HL-60/S4 (cell line): ENCODE data around the gene RNF151.

Experiments used
- in situ Hi-C: fragments of 300-500 bp; cut with MboI; formaldehyde crosslinking; loops from 2 replicates; pipeline ENCODE4 v1.14.3; 2022; ENCODE audit warnings: low sequenced_read_pairs

The RNF151 gene

GRCh38 chr16:2005646-2006045 is 39.0 kb downstream of the RNF151 start:
- in situ Hi-C loops: loop anchor here (25.0 kb wide), 1 partner anchor 482 kb away; the partner anchor contains the start of gene TBC1D24

GRCh38 chr16:2006317-2006716 is 39.7 kb downstream of the RNF151 start:
- in situ Hi-C loops: loop anchor here (25.0 kb wide), 1 partner anchor 481 kb away; the partner anchor contains the start of gene TBC1D24

GRCh38 chr16:2007081-2007836 is 40.6 kb downstream of the RNF151 start:
- in situ Hi-C loops: loop anchor here (25.0 kb wide), 1 partner anchor 480 kb away; the partner anchor contains the start of gene TBC1D24

- in situ Hi-C loops: loop anchor here (25.0 kb wide), 1 partner anchor 479 kb away; the partner anchor contains the start of gene TBC1D24
Observed at GRCh38 chr16:2008009-2008526, 41.4 kb downstream of the RNF151 start.

- in situ Hi-C loops: loop anchor here (25.0 kb wide), 1 partner anchor 479 kb away; the partner anchor contains the start of gene TBC1D24
Observed at GRCh38 chr16:2008631-2009163, 42.0 kb downstream of the RNF151 start.

- in situ Hi-C loops: loop anchor here (25.0 kb wide), 1 partner anchor 478 kb away; the partner anchor contains the start of gene TBC1D24
Observed at GRCh38 chr16:2009164-2009711, 42.6 kb downstream of the RNF151 start.

GRCh38 chr16:2009791-2010510 is 43.3 kb downstream of the RNF151 start, which contains the start of gene ZNF598:
Gene ZNF598, minus strand, starts transcription at chr16:2009821.
- in situ Hi-C loops: loop anchor here (10.0 to 25.0 kb wide), 2 partner anchors 135 to 477 kb away; partner anchors contain the start of genes RAB26 and TBC1D24

GRCh38 chr16:2011726-2012125 is 45.1 kb downstream of the RNF151 start:
- in situ Hi-C loops: loop anchor here (10.0 to 25.0 kb wide), 2 partner anchors 133 to 476 kb away; partner anchors contain the start of genes RAB26 and TBC1D24

GRCh38 chr16:2013527-2013926 is 46.9 kb downstream of the RNF151 start:
- in situ Hi-C loops: loop anchor here (10.0 to 25.0 kb wide), 2 partner anchors 131 to 474 kb away; partner anchors contain the start of genes RAB26 and TBC1D24

GRCh38 chr16:2015117-2015946 is 48.7 kb downstream of the RNF151 start:
- in situ Hi-C loops: loop anchor here (10.0 to 25.0 kb wide), 2 partner anchors 129 to 472 kb away; partner anchors contain the start of genes RAB26 and TBC1D24

- in situ Hi-C loops: loop anchor here (10.0 to 25.0 kb wide), 2 partner anchors 129 to 471 kb away; partner anchors contain the start of genes RAB26 and TBC1D24
Observed at GRCh38 chr16:2015947-2016208, 49.2 kb downstream of the RNF151 start.

GRCh38 chr16:2016407-2016922 is 49.8 kb downstream of the RNF151 start:
- in situ Hi-C loops: loop anchor here (10.0 to 25.0 kb wide), 2 partner anchors 128 to 471 kb away; partner anchors contain the start of genes RAB26 and TBC1D24
